K562 (cell line): ENCODE results near the gene DPY30.

Source experiments
- ADNP ChIP-seq: fragments of 200-800 bp; sonication (Bioruptor generic); IDR thresholded peaks from 2 replicates; pipeline ENCODE4 v1.6.1; 2016; ENCODE audit warnings: missing genetic modification characterization, missing compliant biosample characterization
- ATF2 ChIP-seq: sonication (generic); formaldehyde crosslinking; IDR thresholded peaks from 2 replicates; pipeline ENCODE4 v1.8.1; 2022; ENCODE audit warnings: missing genetic modification reagents
- BHLHE40 ChIP-seq: IDR thresholded peaks from 2 replicates; pipeline ENCODE4 v1.6.1; 2011; ENCODE audit warnings: low read length, improper control_type of control experiment
- POLR2A ChIP-seq: fragments of 450-650 bp; conservative IDR thresholded peaks from 2 replicates; pipeline ENCODE4 v1.6.1; 2016
- POLR2AphosphoS5 ChIP-seq: IDR thresholded peaks from 2 replicates; pipeline ENCODE4 v1.6.1; 2011; ENCODE audit warnings: mild to moderate bottlenecking, low read depth, low read length, moderate library complexity; ENCODE audit not compliant: control insufficient read depth, insufficient read depth
- RFX5 ChIP-seq: IDR thresholded peaks from 2 replicates; pipeline ENCODE4 v1.6.1; 2011; ENCODE audit warnings: low read depth, mild to moderate bottlenecking, improper control_type of control experiment, low read length
- SMAD3 ChIP-seq: fragments of 450-650 bp; formaldehyde crosslinking; conservative IDR thresholded peaks from 2 replicates; pipeline ENCODE4 v1.4.0; 2020; ENCODE audit warnings: mild to moderate bottlenecking
- SPI1 ChIP-seq: IDR thresholded peaks from 2 replicates; pipeline ENCODE4 v1.6.1; 2011; ENCODE audit warnings: low read depth, low read length, control low read depth, borderline replicate concordance
- U2AF1 ChIP-seq: fragments of 200-400 bp; formaldehyde crosslinking; optimal IDR thresholded peaks from 2 replicates; pipeline ENCODE3; 2017; ENCODE audit warnings: mild to moderate bottlenecking, low read depth, low read length, moderate library complexity
- ZFP36 ChIP-seq: fragments of 150-350 bp; IDR thresholded peaks from 2 replicates; pipeline ENCODE4 v1.6.1; 2018; ENCODE audit warnings: low read length, low read depth; ENCODE audit not compliant: partially characterized antibody
- ZNF668 ChIP-seq: fragments of 250-450 bp; sonication (Bioruptor Pico); IDR thresholded peaks from 2 replicates; pipeline ENCODE4 v1.8.0; 2022; ENCODE audit warnings: mild to moderate bottlenecking, inconsistent platforms
- TF ChIP-seq, protein P1 (sequence below), 3 experiments: IDR thresholded peaks in 2 of 3; conservative IDR thresholded peaks in 1 of 3; 2 replicates each; pipeline ENCODE4 v1.5.1; 2011 to 2012; ENCODE audit warnings: low read length in 3 of 3, mild to moderate bottlenecking in 3 of 3, control low read depth in 2 of 3, improper control_type of control experiment in 1 of 3, inconsistent platforms in 1 of 3, low read depth in 1 of 3, mixed read lengths in 1 of 3, moderate library complexity in 1 of 3; ENCODE audit not compliant: insufficient read depth in 2 of 3
- TF ChIP-seq, protein P2 (sequence below): fragments of 250-450 bp; sonication (Bioruptor Pico); IDR thresholded peaks from 2 replicates; pipeline ENCODE4 v1.5.0; 2022; ENCODE audit warnings: mild to moderate bottlenecking
- TF ChIP-seq, protein P3 (sequence below): fragments of 200-600 bp; sonication (generic); IDR thresholded peaks from one replicate; pipeline ENCODE4 v1.6.1; 2012; ENCODE audit warnings: mild to moderate bottlenecking, low read depth, low read length, inconsistent platforms

DNA sequence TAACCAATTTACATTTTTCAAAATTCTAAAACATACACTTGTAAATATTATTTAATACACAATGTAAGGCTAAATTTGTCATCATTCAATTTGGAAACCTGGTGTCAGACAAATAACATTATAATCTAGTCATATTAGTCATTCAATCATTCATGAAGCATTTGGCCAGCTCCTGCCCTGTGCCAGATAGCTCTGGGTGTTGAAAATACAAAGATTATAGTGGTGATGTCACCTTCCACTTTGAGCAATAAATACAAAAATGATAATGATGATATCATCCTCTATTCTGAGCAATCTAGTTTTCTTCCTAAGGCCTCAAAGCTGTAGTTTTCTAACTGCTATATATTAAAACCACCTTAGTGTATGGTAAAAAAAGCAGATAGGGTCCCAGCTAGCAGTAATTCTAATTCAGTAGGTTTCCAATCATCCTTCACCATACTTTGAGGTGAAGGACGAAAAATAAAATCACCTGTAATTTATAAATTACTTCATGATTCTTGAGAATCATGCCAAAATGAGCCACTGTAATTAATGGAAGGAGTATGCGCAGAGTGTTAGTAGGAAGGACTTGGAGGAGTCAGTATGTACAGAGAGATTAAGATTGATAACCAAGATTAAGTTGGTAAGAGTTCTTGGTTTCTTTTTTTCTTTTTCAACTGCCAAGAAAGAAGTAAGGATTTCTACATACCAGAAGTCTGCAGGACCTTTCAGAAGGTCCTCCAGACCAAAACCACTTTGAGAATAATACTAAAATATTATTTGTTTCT, 52.0 kb downstream of the DPY30 start:
- no peak for TF ChIP-seq ZFP36
- no peak for TF ChIP-seq ATF2 (CRISPR knock-in tag)
- TF ChIP-seq, protein P1, sequence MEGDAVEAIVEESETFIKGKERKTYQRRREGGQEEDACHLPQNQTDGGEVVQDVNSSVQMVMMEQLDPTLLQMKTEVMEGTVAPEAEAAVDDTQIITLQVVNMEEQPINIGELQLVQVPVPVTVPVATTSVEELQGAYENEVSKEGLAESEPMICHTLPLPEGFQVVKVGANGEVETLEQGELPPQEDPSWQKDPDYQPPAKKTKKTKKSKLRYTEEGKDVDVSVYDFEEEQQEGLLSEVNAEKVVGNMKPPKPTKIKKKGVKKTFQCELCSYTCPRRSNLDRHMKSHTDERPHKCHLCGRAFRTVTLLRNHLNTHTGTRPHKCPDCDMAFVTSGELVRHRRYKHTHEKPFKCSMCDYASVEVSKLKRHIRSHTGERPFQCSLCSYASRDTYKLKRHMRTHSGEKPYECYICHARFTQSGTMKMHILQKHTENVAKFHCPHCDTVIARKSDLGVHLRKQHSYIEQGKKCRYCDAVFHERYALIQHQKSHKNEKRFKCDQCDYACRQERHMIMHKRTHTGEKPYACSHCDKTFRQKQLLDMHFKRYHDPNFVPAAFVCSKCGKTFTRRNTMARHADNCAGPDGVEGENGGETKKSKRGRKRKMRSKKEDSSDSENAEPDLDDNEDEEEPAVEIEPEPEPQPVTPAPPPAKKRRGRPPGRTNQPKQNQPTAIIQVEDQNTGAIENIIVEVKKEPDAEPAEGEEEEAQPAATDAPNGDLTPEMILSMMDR (IDR thresholded peaks at IDR 0.05 in 2 of 3, conservative IDR thresholded peaks at IDR 0.05 in 1 of 3; ENCODE audit: insufficient read depth in 2 of 3, low read depth in 1 of 3, low read length in 3 of 3) = no peak
- TF ChIP-seq, protein P2, sequence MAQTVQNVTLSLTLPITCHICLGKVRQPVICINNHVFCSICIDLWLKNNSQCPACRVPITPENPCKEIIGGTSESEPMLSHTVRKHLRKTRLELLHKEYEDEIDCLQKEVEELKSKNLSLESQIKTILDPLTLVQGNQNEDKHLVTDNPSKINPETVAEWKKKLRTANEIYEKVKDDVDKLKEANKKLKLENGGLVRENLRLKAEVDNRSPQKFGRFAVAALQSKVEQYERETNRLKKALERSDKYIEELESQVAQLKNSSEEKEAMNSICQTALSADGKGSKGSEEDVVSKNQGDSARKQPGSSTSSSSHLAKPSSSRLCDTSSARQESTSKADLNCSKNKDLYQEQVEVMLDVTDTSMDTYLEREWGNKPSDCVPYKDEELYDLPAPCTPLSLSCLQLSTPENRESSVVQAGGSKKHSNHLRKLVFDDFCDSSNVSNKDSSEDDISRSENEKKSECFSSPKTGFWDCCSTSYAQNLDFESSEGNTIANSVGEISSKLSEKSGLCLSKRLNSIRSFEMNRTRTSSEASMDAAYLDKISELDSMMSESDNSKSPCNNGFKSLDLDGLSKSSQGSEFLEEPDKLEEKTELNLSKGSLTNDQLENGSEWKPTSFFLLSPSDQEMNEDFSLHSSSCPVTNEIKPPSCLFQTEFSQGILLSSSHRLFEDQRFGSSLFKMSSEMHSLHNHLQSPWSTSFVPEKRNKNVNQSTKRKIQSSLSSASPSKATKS = no peak
- TF ChIP-seq ZNF668 (CRISPR knock-in tag) = no peak
- TF ChIP-seq POLR2AphosphoS5 = no peak
- no peak for TF ChIP-seq SMAD3 (CRISPR knock-in tag)
- no peak for TF ChIP-seq RFX5
- TF ChIP-seq, protein P3, sequence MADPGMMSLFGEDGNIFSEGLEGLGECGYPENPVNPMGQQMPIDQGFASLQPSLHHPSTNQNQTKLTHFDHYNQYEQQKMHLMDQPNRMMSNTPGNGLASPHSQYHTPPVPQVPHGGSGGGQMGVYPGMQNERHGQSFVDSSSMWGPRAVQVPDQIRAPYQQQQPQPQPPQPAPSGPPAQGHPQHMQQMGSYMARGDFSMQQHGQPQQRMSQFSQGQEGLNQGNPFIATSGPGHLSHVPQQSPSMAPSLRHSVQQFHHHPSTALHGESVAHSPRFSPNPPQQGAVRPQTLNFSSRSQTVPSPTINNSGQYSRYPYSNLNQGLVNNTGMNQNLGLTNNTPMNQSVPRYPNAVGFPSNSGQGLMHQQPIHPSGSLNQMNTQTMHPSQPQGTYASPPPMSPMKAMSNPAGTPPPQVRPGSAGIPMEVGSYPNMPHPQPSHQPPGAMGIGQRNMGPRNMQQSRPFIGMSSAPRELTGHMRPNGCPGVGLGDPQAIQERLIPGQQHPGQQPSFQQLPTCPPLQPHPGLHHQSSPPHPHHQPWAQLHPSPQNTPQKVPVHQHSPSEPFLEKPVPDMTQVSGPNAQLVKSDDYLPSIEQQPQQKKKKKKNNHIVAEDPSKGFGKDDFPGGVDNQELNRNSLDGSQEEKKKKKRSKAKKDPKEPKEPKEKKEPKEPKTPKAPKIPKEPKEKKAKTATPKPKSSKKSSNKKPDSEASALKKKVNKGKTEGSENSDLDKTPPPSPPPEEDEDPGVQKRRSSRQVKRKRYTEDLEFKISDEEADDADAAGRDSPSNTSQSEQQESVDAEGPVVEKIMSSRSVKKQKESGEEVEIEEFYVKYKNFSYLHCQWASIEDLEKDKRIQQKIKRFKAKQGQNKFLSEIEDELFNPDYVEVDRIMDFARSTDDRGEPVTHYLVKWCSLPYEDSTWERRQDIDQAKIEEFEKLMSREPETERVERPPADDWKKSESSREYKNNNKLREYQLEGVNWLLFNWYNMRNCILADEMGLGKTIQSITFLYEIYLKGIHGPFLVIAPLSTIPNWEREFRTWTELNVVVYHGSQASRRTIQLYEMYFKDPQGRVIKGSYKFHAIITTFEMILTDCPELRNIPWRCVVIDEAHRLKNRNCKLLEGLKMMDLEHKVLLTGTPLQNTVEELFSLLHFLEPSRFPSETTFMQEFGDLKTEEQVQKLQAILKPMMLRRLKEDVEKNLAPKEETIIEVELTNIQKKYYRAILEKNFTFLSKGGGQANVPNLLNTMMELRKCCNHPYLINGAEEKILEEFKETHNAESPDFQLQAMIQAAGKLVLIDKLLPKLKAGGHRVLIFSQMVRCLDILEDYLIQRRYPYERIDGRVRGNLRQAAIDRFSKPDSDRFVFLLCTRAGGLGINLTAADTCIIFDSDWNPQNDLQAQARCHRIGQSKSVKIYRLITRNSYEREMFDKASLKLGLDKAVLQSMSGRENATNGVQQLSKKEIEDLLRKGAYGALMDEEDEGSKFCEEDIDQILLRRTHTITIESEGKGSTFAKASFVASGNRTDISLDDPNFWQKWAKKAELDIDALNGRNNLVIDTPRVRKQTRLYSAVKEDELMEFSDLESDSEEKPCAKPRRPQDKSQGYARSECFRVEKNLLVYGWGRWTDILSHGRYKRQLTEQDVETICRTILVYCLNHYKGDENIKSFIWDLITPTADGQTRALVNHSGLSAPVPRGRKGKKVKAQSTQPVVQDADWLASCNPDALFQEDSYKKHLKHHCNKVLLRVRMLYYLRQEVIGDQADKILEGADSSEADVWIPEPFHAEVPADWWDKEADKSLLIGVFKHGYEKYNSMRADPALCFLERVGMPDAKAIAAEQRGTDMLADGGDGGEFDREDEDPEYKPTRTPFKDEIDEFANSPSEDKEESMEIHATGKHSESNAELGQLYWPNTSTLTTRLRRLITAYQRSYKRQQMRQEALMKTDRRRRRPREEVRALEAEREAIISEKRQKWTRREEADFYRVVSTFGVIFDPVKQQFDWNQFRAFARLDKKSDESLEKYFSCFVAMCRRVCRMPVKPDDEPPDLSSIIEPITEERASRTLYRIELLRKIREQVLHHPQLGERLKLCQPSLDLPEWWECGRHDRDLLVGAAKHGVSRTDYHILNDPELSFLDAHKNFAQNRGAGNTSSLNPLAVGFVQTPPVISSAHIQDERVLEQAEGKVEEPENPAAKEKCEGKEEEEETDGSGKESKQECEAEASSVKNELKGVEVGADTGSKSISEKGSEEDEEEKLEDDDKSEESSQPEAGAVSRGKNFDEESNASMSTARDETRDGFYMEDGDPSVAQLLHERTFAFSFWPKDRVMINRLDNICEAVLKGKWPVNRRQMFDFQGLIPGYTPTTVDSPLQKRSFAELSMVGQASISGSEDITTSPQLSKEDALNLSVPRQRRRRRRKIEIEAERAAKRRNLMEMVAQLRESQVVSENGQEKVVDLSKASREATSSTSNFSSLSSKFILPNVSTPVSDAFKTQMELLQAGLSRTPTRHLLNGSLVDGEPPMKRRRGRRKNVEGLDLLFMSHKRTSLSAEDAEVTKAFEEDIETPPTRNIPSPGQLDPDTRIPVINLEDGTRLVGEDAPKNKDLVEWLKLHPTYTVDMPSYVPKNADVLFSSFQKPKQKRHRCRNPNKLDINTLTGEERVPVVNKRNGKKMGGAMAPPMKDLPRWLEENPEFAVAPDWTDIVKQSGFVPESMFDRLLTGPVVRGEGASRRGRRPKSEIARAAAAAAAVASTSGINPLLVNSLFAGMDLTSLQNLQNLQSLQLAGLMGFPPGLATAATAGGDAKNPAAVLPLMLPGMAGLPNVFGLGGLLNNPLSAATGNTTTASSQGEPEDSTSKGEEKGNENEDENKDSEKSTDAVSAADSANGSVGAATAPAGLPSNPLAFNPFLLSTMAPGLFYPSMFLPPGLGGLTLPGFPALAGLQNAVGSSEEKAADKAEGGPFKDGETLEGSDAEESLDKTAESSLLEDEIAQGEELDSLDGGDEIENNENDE = no peak
- TF ChIP-seq SPI1 = no peak
- no peak for TF ChIP-seq U2AF1
- no peak for TF ChIP-seq BHLHE40
- no peak for TF ChIP-seq POLR2A
- no peak for TF ChIP-seq ADNP (tag)
